Endothelial cell of umbilical vein (primary cell): ENCODE data around the gene CENPP. TPM values are rescaled to one million over a fixed set of nuclear protein-coding genes. Genes with fewer than 3 reads are reported as not detected.

Source experiments
- BruUV-seq: library from RNA; stranded (reverse); fragments of 400-500 nt; replicated peaks from 2 replicates; lab custom pipeline; 2021; lab: Mats Ljungman, UMichigan
- CTCF ChIA-PET: fragments of 300-600, 350-600 bp; sonication (Branson Sonifier 250); formaldehyde crosslinking; loops from one replicate; lab custom pipeline; 2021; ENCODE audit warnings: antibody characterized with exemption, inconsistent platforms; lab: Charles Lee
- POLR2A ChIA-PET: fragments of 300-600, 350-600 bp; sonication (Branson Sonifier 250); formaldehyde crosslinking; loops from one replicate; lab custom pipeline; 2021; ENCODE audit warnings: antibody characterized with exemption, inconsistent platforms; lab: Charles Lee
- DNase-seq: peaks from one replicate; pipeline ENCODE4 v3.0.0-alpha.2; 2011; ENCODE audit warnings: low read depth, low spot score
- FAIRE-seq: peaks from 2 replicates; lab custom pipeline; 2011; peaks lifted over from hg19 to GRCh38; lab: Jason Lieb, UNC
- H2AFZ ChIP-seq: 2 replicates; pipeline ENCODE4 v1.6.0; 2012; ENCODE audit warnings: low read depth, low read length, control low read depth, inconsistent platforms
- H3K27ac ChIP-seq: 2 replicates; pipeline ENCODE4 v1.5.1; 2011; ENCODE audit warnings: low read depth, mild to moderate bottlenecking, control low read depth, low read length, moderate library complexity; ENCODE audit not compliant: insufficient read depth
- H3K27me3 ChIP-seq, 2 experiments: 2 replicates each; pipeline versions ENCODE4 v1.6.0 to v1.6.1; 2011; ENCODE audit warnings: low read length in 2 of 2, mixed read lengths in 1 of 2; ENCODE audit not compliant: control insufficient read depth in 2 of 2, insufficient read depth in 2 of 2
- H3K36me3 ChIP-seq, 2 experiments: 2 replicates in 1 of 2; 3 replicates in 1 of 2; pipeline ENCODE4 v1.5.1; 2011; ENCODE audit warnings: low read length in 2 of 2, mild to moderate bottlenecking in 1 of 2, moderate library complexity in 1 of 2; ENCODE audit not compliant: control insufficient read depth in 2 of 2, insufficient read depth in 2 of 2; ENCODE audit errors: extremely low read depth in 1 of 2
- H3K4me1 ChIP-seq: 3 replicates; pipeline ENCODE4 v1.5.1; 2011; ENCODE audit warnings: mild to moderate bottlenecking, low read length; ENCODE audit not compliant: control insufficient read depth, insufficient read depth; ENCODE audit errors: extremely low read depth
- H3K4me2 ChIP-seq: 2 replicates; pipeline ENCODE4 v1.6.1; 2011; ENCODE audit warnings: low read length, control low read depth, mixed read lengths; ENCODE audit not compliant: insufficient read depth
- H3K4me3 ChIP-seq, 3 experiments: fragments of 200-600 bp in 1 of 3; sonication (generic), shearing (Covaris generic) in 1 of 3; replicated peaks in 1 of 3; 2 replicates each; pipeline ENCODE4 v1.5.1; 2011 to 2016; ENCODE audit warnings: control low read depth in 3 of 3, low read length in 3 of 3, mild to moderate bottlenecking in 2 of 3, inconsistent platforms in 1 of 3, low read depth in 1 of 3, moderate library complexity in 1 of 3; ENCODE audit not compliant: insufficient read depth in 1 of 3
- H3K79me2 ChIP-seq: 2 replicates; pipeline ENCODE4 v1.6.0; 2012; ENCODE audit warnings: low read length, inconsistent platforms; ENCODE audit not compliant: control insufficient read depth, insufficient read depth
- H3K9ac ChIP-seq: replicated peaks from 2 replicates; pipeline ENCODE3; 2011; ENCODE audit warnings: low read length, control low read depth; ENCODE audit not compliant: insufficient read depth; ENCODE audit errors: extremely low read depth
- H3K9me1 ChIP-seq: replicated peaks from 3 replicates; pipeline ENCODE4 v1.6.0; 2011; ENCODE audit warnings: mild to moderate bottlenecking, low read length; ENCODE audit not compliant: control insufficient read depth, insufficient read depth; ENCODE audit errors: extremely low read depth
- H3K9me3 ChIP-seq: replicated peaks from 2 replicates; pipeline ENCODE4 v1.5.1; 2012; ENCODE audit warnings: low read length, inconsistent platforms; ENCODE audit not compliant: control insufficient read depth, insufficient read depth
- H4K20me1 ChIP-seq: replicated peaks from 2 replicates; pipeline ENCODE3; 2011; ENCODE audit warnings: mild to moderate bottlenecking, low read length; ENCODE audit not compliant: control insufficient read depth, insufficient read depth; ENCODE audit errors: extremely low read depth
- CTCF ChIP-seq, 2 donors: IDR thresholded peaks; 1 replicate in 1 of 2; 2 replicates in 1 of 2; pipeline ENCODE4 v1.5.1; 2011; ENCODE audit warnings: low read length in 2 of 2, mild to moderate bottlenecking in 2 of 2, moderate library complexity in 2 of 2, control low read depth in 1 of 2, inconsistent platforms in 1 of 2, low read depth in 1 of 2; ENCODE audit not compliant: insufficient read depth in 1 of 2; ENCODE audit errors: extremely low read depth in 1 of 2
- EZH2 ChIP-seq: IDR thresholded peaks from 2 replicates; pipeline ENCODE4 v1.6.1; 2012; ENCODE audit warnings: borderline replicate concordance, low read depth, mild to moderate bottlenecking, moderate library complexity, low read length, inconsistent platforms; ENCODE audit not compliant: severe bottlenecking
- FOS ChIP-seq: IDR thresholded peaks from 2 replicates; pipeline ENCODE4 v1.6.1; 2011; ENCODE audit warnings: mild to moderate bottlenecking, low read length, moderate library complexity, borderline replicate concordance; ENCODE audit not compliant: insufficient read depth
- GATA2 ChIP-seq: IDR thresholded peaks from 2 replicates; pipeline ENCODE4 v1.7.0; 2011; ENCODE audit warnings: low read depth, mild to moderate bottlenecking, moderate library complexity, mixed read lengths, low read length; ENCODE audit not compliant: insufficient read length, insufficient read depth
- JUN ChIP-seq: IDR thresholded peaks from 2 replicates; pipeline ENCODE4 v1.6.1; 2011; ENCODE audit warnings: borderline replicate concordance, low read depth; ENCODE audit not compliant: insufficient read length, insufficient read depth
- MAX ChIP-seq: IDR thresholded peaks from 2 replicates; pipeline ENCODE4 v1.6.1; 2011; ENCODE audit not compliant: insufficient read depth, insufficient read length
- MYC ChIP-seq: IDR thresholded peaks from one replicate; pipeline ENCODE4 v1.6.1; 2011; ENCODE audit warnings: mild to moderate bottlenecking, low read depth, low read length
- POLR2A ChIP-seq: IDR thresholded peaks from 2 replicates; pipeline ENCODE4 v1.6.1; 2012; ENCODE audit warnings: low read depth, mild to moderate bottlenecking, control low read depth, low read length
- POLR2AphosphoS5 ChIP-seq: IDR thresholded peaks from 2 replicates; pipeline ENCODE4 v1.6.1; 2012; ENCODE audit warnings: low read depth, mild to moderate bottlenecking, control low read depth, low read length, moderate library complexity; ENCODE audit not compliant: insufficient read depth
- dilution Hi-C: fragments of 300-500 bp; cut with MboI; formaldehyde crosslinking; loops from one replicate; pipeline ENCODE4 v1.15.0; 2019; ENCODE audit warnings: low sequenced_read_pairs; ENCODE audit not compliant: extremely low pct_ligation_motif_present
- intact Hi-C: fragments of 100-400 bp; cut with micrococcal nuclease; formaldehyde crosslinking; loops from one replicate; pipeline ENCODE4 v1.10.0; 2022
- polyA plus RNA-seq, 4 experiments: library from polyadenylated mRNA; depleted of rRNA in 3 of 4; stranded (reverse) in 3 of 4; unstranded in 1 of 4; fragments of >200 nt; gene quantifications; 2 replicates each; pipeline versions ENCODE4 v1.2.1 to v1.2.3, GENCODE V29; 2011 to 2012; ENCODE audit warnings: missing spikeins in 1 of 4
- total RNA-seq: library from RNA; stranded (reverse); gene quantifications from 2 replicates; pipeline ENCODE4 v1.2.3, GENCODE V29; 2021

CENPP gene
- total and polyA plus RNA-seq, 2 donors (not counting 3 experiments of a cell fraction or from before 2014, with no cell fraction given) = 1.2 to 12.0 TPM

DNA sequence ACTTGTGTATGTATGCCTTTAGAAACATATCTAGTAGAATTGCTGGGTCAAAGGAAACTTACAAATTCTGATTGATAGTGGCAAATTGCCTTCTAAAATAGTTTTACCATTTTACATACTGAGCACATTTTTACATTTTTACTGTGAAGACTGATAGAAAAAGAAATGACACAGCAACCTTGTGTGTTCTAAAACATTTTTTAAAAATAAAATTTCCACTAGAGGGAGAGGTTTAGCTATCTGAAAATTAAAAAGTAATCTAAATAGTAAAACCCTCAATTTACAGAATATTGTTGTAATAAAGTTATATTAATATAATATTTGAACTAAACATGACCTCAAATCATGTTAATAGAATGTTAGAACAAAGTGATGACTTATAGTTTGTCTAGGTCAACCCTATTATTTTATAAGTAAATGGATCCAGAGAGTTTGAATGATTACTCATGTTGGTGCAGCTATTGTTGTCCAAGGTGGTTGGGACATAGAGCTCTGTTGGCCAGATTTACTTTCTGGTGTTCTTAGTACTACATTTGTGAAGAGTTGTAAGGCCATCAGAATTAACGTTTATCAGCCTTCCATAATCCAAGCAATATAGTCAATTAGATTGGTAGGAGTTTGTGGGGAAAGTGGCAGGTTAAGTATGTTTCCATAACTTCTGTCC is 17.2 kb downstream of the CENPP start:
- H2AFZ ChIP-seq = no peak overlapping the region
- H3K9me3 ChIP-seq = no peaks in the 10 kb centered on the region
- ChIA-PET POLR2A (no interaction called here), CTCF (interaction anchor here (0.7 to 2.6 kb wide), 11 partner anchors 11 to 291 kb away, joined by 3 to 13 read pairs (median 4); no protein-coding TSS in a partner anchor)
- no peak for FAIRE-seq
- H3K79me2 ChIP-seq = no peaks in the 10 kb centered on the region
- intact Hi-C loops = loop anchor here (5.0 kb wide), 1 partner anchor 289 kb away; no protein-coding TSS in a partner anchor
- no peak overlapping the region for H3K27ac ChIP-seq
- H3K4me2 ChIP-seq = no peak overlapping the region
- H3K9ac ChIP-seq = no peak overlapping the region
- no peaks in the 10 kb centered on the region for H3K27me3 ChIP-seq
- H3K4me1 ChIP-seq = no peaks in the 10 kb centered on the region
- no peaks in the 10 kb centered on the region for H3K9me1 ChIP-seq
- H3K36me3 ChIP-seq = no peaks in the 10 kb centered on the region
- H4K20me1 ChIP-seq = no peaks in the 10 kb centered on the region
- no TSS peak for BruUV-seq
- dilution Hi-C loops = no loop called here
- no peak for TF ChIP-seq POLR2AphosphoS5
- TF ChIP-seq MYC = no peak
- TF ChIP-seq JUN = no peak
- TF ChIP-seq EZH2 = no peak
- TF ChIP-seq FOS = no peak
- TF ChIP-seq POLR2A = no peak
- no peak for TF ChIP-seq CTCF (IDR thresholded peaks at IDR 0.05; ENCODE audit: extremely low read depth in 1 of 2, insufficient read depth in 1 of 2, low read depth in 1 of 2, low read length in 2 of 2)
- no peak for TF ChIP-seq GATA2
- no peak for TF ChIP-seq MAX
- H3K4me3 ChIP-seq = no peak overlapping the region
- peak; percentile 6 for DNase-seq
